ENCODE data around the gene HPD.

GRCh38 chr12:121804417-121805111 lies 54.1 kb downstream of the HPD start:
- TF ChIP-seq CTCF (conservative IDR thresholded peaks at IDR 0.05; ENCODE audit: low read depth, low read length) (no peak), EZH2 (IDR thresholded peaks at IDR 0.05; ENCODE audit: low read length, unreplicated experiment) (no peak), EZH2phosphoT487 (IDR thresholded peaks at IDR 0.05; ENCODE audit: borderline replicate concordance, low read length) (no peak)
